GM12878 (cell line): ENCODE measurements around the gene ZMIZ1. TPM values are rescaled to one million over a fixed set of nuclear protein-coding genes. Genes with fewer than 3 reads are reported as not detected.
A peak's percentile ranks its signal among the peaks of the same experiment; 100 is the strongest.

Experiments
- BHLHE40 ChIP-seq, 2 experiments: fragments of 450-650 bp in 1 of 2; IDR thresholded peaks; 2 replicates each; pipeline ENCODE4 v1.6.1; 2011 to 2017; ENCODE audit warnings: low read depth in 2 of 2, borderline replicate concordance in 1 of 2, improper control_type of control experiment in 1 of 2, low read length in 1 of 2, mild to moderate bottlenecking in 1 of 2
- CHD2 ChIP-seq: IDR thresholded peaks from 2 replicates; pipeline ENCODE4 v1.6.1; 2011; ENCODE audit warnings: low read depth, low read length, improper control_type of control experiment, borderline replicate concordance
- EED ChIP-seq: sonication (generic); IDR thresholded peaks from 2 replicates; pipeline ENCODE4 v1.6.1; 2016; ENCODE audit warnings: antibody characterized with exemption, low read depth
- FOS ChIP-seq: IDR thresholded peaks from 3 replicates; pipeline ENCODE4 v1.6.1; 2011; ENCODE audit warnings: borderline replicate concordance; ENCODE audit not compliant: insufficient read length; ENCODE audit errors: extremely low read depth
- LARP7 ChIP-seq: fragments of 450-650 bp; IDR thresholded peaks from 2 replicates; pipeline ENCODE4 v1.6.1; 2017; ENCODE audit warnings: mild to moderate bottlenecking
- NBN ChIP-seq: fragments of 450-650 bp; IDR thresholded peaks from 2 replicates; pipeline ENCODE4 v1.6.1; 2016
- PAX5 ChIP-seq: IDR thresholded peaks from 2 replicates; pipeline ENCODE4 v1.6.1; 2011; ENCODE audit warnings: low read depth, low read length, borderline replicate concordance
- POLR2A ChIP-seq: IDR thresholded peaks from 2 replicates; pipeline ENCODE4 v1.6.1; 2011; ENCODE audit warnings: low read depth, mild to moderate bottlenecking, low read length
- RELA ChIP-seq: fragments of 450-650 bp; IDR thresholded peaks from 2 replicates; pipeline ENCODE4 v1.8.0; 2014; ENCODE audit warnings: borderline replicate concordance; ENCODE audit not compliant: partially characterized antibody
- SMC3 ChIP-seq: IDR thresholded peaks from 2 replicates; pipeline ENCODE4 v1.6.1; 2011; ENCODE audit warnings: low read length, improper control_type of control experiment, borderline replicate concordance
- SP1 ChIP-seq: IDR thresholded peaks from one replicate; pipeline ENCODE4 v1.6.1; 2011; ENCODE audit warnings: low read depth, low read length
- TAF1 ChIP-seq: IDR thresholded peaks from 2 replicates; pipeline ENCODE4 v1.6.1; 2011; ENCODE audit warnings: mild to moderate bottlenecking, low read depth, low read length, borderline replicate concordance
- TCF3 ChIP-seq: IDR thresholded peaks from 2 replicates; pipeline ENCODE4 v1.6.1; 2012; ENCODE audit warnings: low read depth, mild to moderate bottlenecking, low read length, borderline replicate concordance; ENCODE audit not compliant: insufficient read depth
- polyA plus RNA-seq, 11 experiments: library from polyadenylated mRNA; depleted of rRNA in 4 of 11; unstranded in 6 of 11; stranded (reverse) in 5 of 11; fragments of >200 nt; fragmentation: Nextera tagmentation in 4 of 11; fragmentation: Illumina TruSeq in 1 of 11; extraction: Ambion mirVana in 4 of 11; extraction: Trizol in 1 of 11; gene quantifications; 1 replicate in 1 of 11; 2 replicates in 10 of 11; pipeline versions ENCODE4 v1.2.1 to v1.2.3, GENCODE V29; 2011 to 2016; ENCODE audit warnings: inconsistent platforms in 2 of 11, missing spikeins in 2 of 11, low read depth in 1 of 11
- total RNA-seq, 4 experiments: library from RNA; depleted of rRNA in 3 of 4; stranded (reverse); fragments of >200 nt in 3 of 4; fragmentation: Illumina TruSeq in 1 of 4; extraction: Trizol in 1 of 4; gene quantifications; 2 replicates each; pipeline versions ENCODE4 v1.2.1 to v1.2.3, GENCODE V29; 2013 to 2021
- TF ChIP-seq, protein P1 (sequence below): IDR thresholded peaks from 2 replicates; pipeline ENCODE4 v1.6.1; 2012; ENCODE audit warnings: mild to moderate bottlenecking, low read depth, low read length
- TF ChIP-seq, protein P2 (sequence below): IDR thresholded peaks from 2 replicates; pipeline ENCODE4 v1.6.1; 2012; ENCODE audit warnings: low read depth, low read length, improper control_type of control experiment
- TF ChIP-seq, protein P3 (sequence below): IDR thresholded peaks from 2 replicates; pipeline ENCODE4 v1.6.1; 2011; ENCODE audit warnings: borderline replicate concordance, low read depth, mild to moderate bottlenecking, moderate library complexity, low read length; ENCODE audit not compliant: insufficient read depth, poor library complexity, severe bottlenecking

Gene ZMIZ1
- total and polyA plus RNA-seq, 10 of the 15 experiments (the other 5 are each of a cell fraction or from before 2014, with no cell fraction given): 3.1 to 82.3 (median 14.9) TPM

DNA sequence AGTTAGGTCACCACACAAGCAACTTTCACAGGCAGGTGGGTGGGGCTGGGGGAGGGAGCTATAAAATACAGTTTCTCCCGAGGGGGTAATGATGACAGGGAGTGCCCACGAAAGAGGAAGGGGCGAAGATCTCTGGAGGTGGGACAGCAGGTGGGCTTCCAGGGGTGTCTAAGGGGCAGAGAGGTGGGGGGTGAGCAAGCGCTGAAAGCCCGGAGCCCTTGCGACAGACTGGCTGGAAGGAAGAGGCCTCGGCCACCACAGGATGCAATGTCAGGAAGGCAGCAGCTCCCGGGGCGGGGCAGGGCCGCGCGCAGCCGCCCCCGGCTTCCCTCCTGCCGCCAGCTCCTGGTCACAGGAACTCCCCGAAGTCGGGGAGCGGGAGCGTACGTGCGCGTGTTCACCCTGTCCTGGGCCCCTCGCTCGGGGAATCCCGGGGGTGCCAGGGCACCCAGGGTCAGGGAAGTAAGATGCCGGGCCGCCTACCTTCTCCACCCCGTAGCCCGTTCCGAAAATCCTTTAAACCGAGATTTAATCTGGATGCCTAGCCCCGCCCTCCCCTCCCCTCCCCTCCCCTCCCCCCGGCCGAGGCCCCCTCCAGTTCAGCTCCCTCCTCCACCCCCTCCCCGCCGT lies 173.3 kb downstream of the ZMIZ1 start (continued):
- peak; percentile 26 for TF ChIP-seq NBN
- TF ChIP-seq SP1: peak; percentile 52
- TF ChIP-seq, protein P1, sequence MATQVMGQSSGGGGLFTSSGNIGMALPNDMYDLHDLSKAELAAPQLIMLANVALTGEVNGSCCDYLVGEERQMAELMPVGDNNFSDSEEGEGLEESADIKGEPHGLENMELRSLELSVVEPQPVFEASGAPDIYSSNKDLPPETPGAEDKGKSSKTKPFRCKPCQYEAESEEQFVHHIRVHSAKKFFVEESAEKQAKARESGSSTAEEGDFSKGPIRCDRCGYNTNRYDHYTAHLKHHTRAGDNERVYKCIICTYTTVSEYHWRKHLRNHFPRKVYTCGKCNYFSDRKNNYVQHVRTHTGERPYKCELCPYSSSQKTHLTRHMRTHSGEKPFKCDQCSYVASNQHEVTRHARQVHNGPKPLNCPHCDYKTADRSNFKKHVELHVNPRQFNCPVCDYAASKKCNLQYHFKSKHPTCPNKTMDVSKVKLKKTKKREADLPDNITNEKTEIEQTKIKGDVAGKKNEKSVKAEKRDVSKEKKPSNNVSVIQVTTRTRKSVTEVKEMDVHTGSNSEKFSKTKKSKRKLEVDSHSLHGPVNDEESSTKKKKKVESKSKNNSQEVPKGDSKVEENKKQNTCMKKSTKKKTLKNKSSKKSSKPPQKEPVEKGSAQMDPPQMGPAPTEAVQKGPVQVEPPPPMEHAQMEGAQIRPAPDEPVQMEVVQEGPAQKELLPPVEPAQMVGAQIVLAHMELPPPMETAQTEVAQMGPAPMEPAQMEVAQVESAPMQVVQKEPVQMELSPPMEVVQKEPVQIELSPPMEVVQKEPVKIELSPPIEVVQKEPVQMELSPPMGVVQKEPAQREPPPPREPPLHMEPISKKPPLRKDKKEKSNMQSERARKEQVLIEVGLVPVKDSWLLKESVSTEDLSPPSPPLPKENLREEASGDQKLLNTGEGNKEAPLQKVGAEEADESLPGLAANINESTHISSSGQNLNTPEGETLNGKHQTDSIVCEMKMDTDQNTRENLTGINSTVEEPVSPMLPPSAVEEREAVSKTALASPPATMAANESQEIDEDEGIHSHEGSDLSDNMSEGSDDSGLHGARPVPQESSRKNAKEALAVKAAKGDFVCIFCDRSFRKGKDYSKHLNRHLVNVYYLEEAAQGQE: no peak
- 0 out of 2 replicates have a peak, but pooled peaks have one; percentile 26 for TF ChIP-seq PAX5
- TF ChIP-seq, protein P2, sequence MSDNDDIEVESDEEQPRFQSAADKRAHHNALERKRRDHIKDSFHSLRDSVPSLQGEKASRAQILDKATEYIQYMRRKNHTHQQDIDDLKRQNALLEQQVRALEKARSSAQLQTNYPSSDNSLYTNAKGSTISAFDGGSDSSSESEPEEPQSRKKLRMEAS: peak; percentile 36; the same call in 1 of the 2 replicates
- 0 out of 2 replicates have a peak, but pooled peaks have one; percentile 18 for TF ChIP-seq CHD2
- peak; percentile 12; the same call in 1 of the 2 replicates for TF ChIP-seq SMC3
- peak; percentile 41; the same call in 1 of the 2 replicates for TF ChIP-seq TAF1
- TF ChIP-seq POLR2A: peak; percentile 5; the same call in 1 of the 2 replicates
- peak; percentile 83 for TF ChIP-seq EED
- peak; percentile 51 to 53; a peak in 1 of 4 replicates for TF ChIP-seq BHLHE40 (IDR thresholded peaks at IDR 0.05; ENCODE audit: borderline replicate concordance in 1 of 2, low read depth in 2 of 2, low read length in 1 of 2)
- 0 out of 2 replicates have a peak, but pooled peaks have one; percentile 30 for TF ChIP-seq LARP7
- TF ChIP-seq RELA: peak; percentile 76
- TF ChIP-seq TCF3: peak; percentile 46; the same call in 1 of the 2 replicates
- no peak for TF ChIP-seq FOS
- TF ChIP-seq, protein P3, sequence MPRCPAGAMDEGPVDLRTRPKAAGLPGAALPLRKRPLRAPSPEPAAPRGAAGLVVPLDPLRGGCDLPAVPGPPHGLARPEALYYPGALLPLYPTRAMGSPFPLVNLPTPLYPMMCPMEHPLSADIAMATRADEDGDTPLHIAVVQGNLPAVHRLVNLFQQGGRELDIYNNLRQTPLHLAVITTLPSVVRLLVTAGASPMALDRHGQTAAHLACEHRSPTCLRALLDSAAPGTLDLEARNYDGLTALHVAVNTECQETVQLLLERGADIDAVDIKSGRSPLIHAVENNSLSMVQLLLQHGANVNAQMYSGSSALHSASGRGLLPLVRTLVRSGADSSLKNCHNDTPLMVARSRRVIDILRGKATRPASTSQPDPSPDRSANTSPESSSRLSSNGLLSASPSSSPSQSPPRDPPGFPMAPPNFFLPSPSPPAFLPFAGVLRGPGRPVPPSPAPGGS: peak; percentile 24
